Left colon (tissue), 2 donors: ENCODE measurements around the gene HINFP. TPM values are rescaled to one million over a fixed set of nuclear protein-coding genes. Genes with fewer than 3 reads are reported as not detected.
"Not testable (repeated sequence)": the region's sequence is repeated elsewhere in the genome, so short reads cannot be mapped to it uniquely, and the experiment has no call there.

Experiments used
- ATAC-seq: fragments of 200-7000 bp; cut with Tn5 transposase; one replicate; pipeline ENCODE4 v1.9.1; 2020; ENCODE audit warnings: mild to moderate bottlenecking, moderate library complexity
- DNase-seq, 2 donors: peaks; one replicate each; pipeline ENCODE4 v3.0.0-alpha.2; 2020
- intact Hi-C, 2 donors: fragments of 100-400 bp; cut with DNase I in 1 of 2; cut with micrococcal nuclease in 1 of 2; formaldehyde crosslinking; loops; one replicate each; pipeline versions ENCODE4 v1.11.2 to v1.14.0; 2022; cut with DNase I, micrococcal nuclease
- total RNA-seq, 2 donors: library from RNA; stranded (reverse); fragmentation: NEBNext Ultra II Directional; extraction: Animal tissue kit (Norgen Biotek cat#: 25700); gene quantifications; one replicate each; pipeline ENCODE4 v1.2.1, GENCODE V29; 2021
- donor health status: DM: no; HTN: no; CAD: no.
- donor health status: DM: yes; HTN: yes; CAD: no.

The HINFP gene
- total RNA-seq, 2 donors from 2014 or later, result 34.9 to 35.7 TPM

- intact Hi-C loops, result no loop called here
- DNase-seq (no peak), ATAC-seq (no peak)
These were observed 51.1 kb downstream of the HINFP start for GRCh38 chr11:119172513-119172912.

- intact Hi-C loops, result no loop called here
- DNase-seq, result no peak
- no peak for ATAC-seq
These were observed 52.1 kb downstream of the HINFP start for GRCh38 chr11:119173453-119173852.

- ATAC-seq (peak; percentile 46), DNase-seq (no peak)
- intact Hi-C loops, result no loop called here
These were observed 54.2 kb downstream of the HINFP start for GRCh38 chr11:119175493-119176077.

- DNase-seq, result no peak
- no peak for ATAC-seq
- intact Hi-C loops, result no loop called here
These were observed 56.8 kb downstream of the HINFP start for GRCh38 chr11:119178166-119178680.

GRCh38 chr11:119179342-119179741, 58.0 kb downstream of the HINFP start:
- ATAC-seq, result no peak
- DNase-seq, result no peak
- intact Hi-C loops, result no loop called here

- DNase-seq (no peak), ATAC-seq (no peak)
- intact Hi-C loops, result no loop called here
These were observed 58.6 kb downstream of the HINFP start for GRCh38 chr11:119179983-119180382.

GRCh38 chr11:119180729-119181676, 59.6 kb downstream of the HINFP start:
- ATAC-seq, result no peak
- DNase-seq, result no peak
- intact Hi-C loops, result no loop called here

GRCh38 chr11:119181677-119182412, 60.5 kb downstream of the HINFP start:
- intact Hi-C loops, result no loop called here
- ATAC-seq (no peak), DNase-seq (no peak)

- DNase-seq, ATAC-seq, intact Hi-C loops: not testable (repeated sequence)
These were observed 63.0 kb downstream of the HINFP start for GRCh38 chr11:119184399-119184798.

Other genes starting within 250 kb of the HINFP start
- under 1 TPM; 0.12 to 0.39 TPM for gene CXCR5, start 237.7 kb upstream of the HINFP start, total RNA-seq
- gene BCL9L, start 195.7 kb upstream of the HINFP start, total RNA-seq, result 10 to 100 TPM; 36.4 to 36.5 TPM
- not detected for gene UPK2, start 165.3 kb upstream of the HINFP start, total RNA-seq
- not detected for gene FOXR1, start 149.8 kb upstream of the HINFP start, total RNA-seq
- gene CENATAC, start 123.4 kb upstream of the HINFP start, total RNA-seq, result 10 to 100 TPM; 22.7 to 28.5 TPM
- gene RPS25, start 103.2 kb upstream of the HINFP start, total RNA-seq, result 100 to 1,000 TPM; 652 to 750 TPM
- gene TRAPPC4, start 102.8 kb upstream of the HINFP start, total RNA-seq, result 10 to 100 TPM; 65.1 to 72.8 TPM
- 10 to 100 TPM; 43.0 to 59.9 TPM for gene SLC37A4, start 90.7 kb upstream of the HINFP start, total RNA-seq
- gene HYOU1, start 64.4 kb upstream of the HINFP start, total RNA-seq, result 100 to 1,000 TPM; 107 to 138 TPM
- gene VPS11, start 53.8 kb upstream of the HINFP start, total RNA-seq, result 10 to 100 TPM; 20.7 to 24.1 TPM
- 10 to 100 TPM; 16.1 to 26.1 TPM for gene HMBS, start 36.7 kb upstream of the HINFP start, total RNA-seq
- gene DPAGT1, start 19.7 kb upstream of the HINFP start, total RNA-seq, result 10 to 100 TPM; 32.4 to 50.3 TPM
- 10 to 100 TPM; 26.6 to 43.7 TPM for gene C2CD2L, start 14.2 kb upstream of the HINFP start, total RNA-seq
- gene ABCG4, start 27.5 kb downstream of the HINFP start, total RNA-seq, result not detected
- 10 to 100 TPM; 14.8 to 17.9 TPM for gene NLRX1, start 47.1 kb downstream of the HINFP start, total RNA-seq
- gene NHERF4, start 63.9 kb downstream of the HINFP start, total RNA-seq, result 10 to 100 TPM; 63.6 to 85.0 TPM
- 10 to 100 TPM; 12.4 to 14.1 TPM for gene CBL, start 84.8 kb downstream of the HINFP start, total RNA-seq
- gene MCAM, start 195.6 kb downstream of the HINFP start, total RNA-seq, result 10 to 100 TPM; 12.1 to 27.1 TPM
- 10 to 100 TPM; 19.9 to 24.0 TPM for gene RNF26, start 212.9 kb downstream of the HINFP start, total RNA-seq
- gene C1QTNF5, start 219.3 kb downstream of the HINFP start, total RNA-seq, result 1 to 10 TPM; 6.9 to 9.3 TPM
- gene MFRP, start 225.1 kb downstream of the HINFP start, total RNA-seq, result not detected